ENCODE results near the gene CFAP45.

DNA sequence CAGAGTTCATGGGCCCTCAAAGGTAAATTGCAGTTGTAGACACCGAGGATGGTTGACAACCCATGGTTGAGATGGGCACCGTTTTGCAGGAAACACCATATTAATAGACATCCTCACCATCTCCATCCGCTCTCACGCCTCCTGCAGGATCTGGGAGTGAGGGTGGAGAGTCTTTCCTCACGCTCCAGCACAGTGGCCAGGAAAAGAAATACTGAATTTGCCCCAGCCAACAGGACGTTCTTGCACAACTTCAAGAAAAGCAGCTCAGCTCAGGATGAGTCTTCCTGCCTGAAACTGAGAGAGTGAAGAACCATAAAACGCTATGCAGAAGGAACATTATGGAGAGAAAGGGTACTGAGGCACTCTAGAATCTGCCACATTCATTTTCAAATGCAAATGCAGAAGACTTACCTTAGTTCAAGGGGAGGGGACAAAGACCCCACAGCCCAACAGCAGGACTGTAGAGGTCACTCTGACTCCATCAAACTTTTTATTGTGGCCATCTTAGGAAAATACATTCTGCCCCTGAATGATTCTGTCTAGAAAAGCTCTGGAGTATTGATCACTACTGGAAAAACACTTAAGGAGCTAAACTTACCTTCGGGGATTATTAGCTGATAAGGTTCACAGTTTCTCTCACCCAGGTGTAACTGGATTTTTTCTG is 64.0 kb downstream of the CFAP45 start:
- TF ChIP-seq CHD2 (IDR thresholded peaks at IDR 0.05; ENCODE audit: low read length, partially characterized antibody) (no peak), TEAD4 (IDR thresholded peaks at IDR 0.05; ENCODE audit: borderline replicate concordance, insufficient read depth) (no peak), CTCF (IDR thresholded peaks at IDR 0.05) (peak; percentile 40), JUND (IDR thresholded peaks at IDR 0.05) (no peak), TAF1 (IDR thresholded peaks at IDR 0.05; ENCODE audit: borderline replicate concordance, low read depth, low read length) (no peak), MAX (IDR thresholded peaks at IDR 0.05; ENCODE audit: low read depth) (no peak), GATA2 (CRISPR knock-in tag; IDR thresholded peaks at IDR 0.05) (no peak), POLR2AphosphoS5 (IDR thresholded peaks at IDR 0.05; ENCODE audit: low read depth, low read length) (no peak)

Data from SK-N-SH (cell line).